ENCODE data around the gene KLHL42. TPM values are rescaled to one million over a fixed set of nuclear protein-coding genes. Genes with fewer than 3 reads are reported as not detected.

KLHL42 gene, protein sequence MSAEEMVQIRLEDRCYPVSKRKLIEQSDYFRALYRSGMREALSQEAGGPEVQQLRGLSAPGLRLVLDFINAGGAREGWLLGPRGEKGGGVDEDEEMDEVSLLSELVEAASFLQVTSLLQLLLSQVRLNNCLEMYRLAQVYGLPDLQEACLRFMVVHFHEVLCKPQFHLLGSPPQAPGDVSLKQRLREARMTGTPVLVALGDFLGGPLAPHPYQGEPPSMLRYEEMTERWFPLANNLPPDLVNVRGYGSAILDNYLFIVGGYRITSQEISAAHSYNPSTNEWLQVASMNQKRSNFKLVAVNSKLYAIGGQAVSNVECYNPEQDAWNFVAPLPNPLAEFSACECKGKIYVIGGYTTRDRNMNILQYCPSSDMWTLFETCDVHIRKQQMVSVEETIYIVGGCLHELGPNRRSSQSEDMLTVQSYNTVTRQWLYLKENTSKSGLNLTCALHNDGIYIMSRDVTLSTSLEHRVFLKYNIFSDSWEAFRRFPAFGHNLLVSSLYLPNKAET
- 10 to 100 TPM; 12.8 to 13.2 TPM for total RNA-seq
- 15.9 TPM for polyA plus RNA-seq (2013, experiment 1 of 2)
- 13.4 TPM for polyA plus RNA-seq (2013, experiment 2 of 2)
- total RNA-seq, result 17.1 to 154 (median 44.6) reads per million in 172 experiments

- peak within 1 kb of the TSS; percentile 80 for H3K4me3 ChIP-seq (ENCODE audit: low read length)
These were observed at the start of gene KLHL42, which contains the start of gene MANSC4 for GRCh38 chr12:27779920-27780611. KLHL42 (plus strand) TSS chr12:27780233; CDS start chr12:27780331, 98 bp downstream. MANSC4 (minus strand) TSS chr12:27780236; CDS start chr12:27771276, 8,960 bp downstream.

DNA sequence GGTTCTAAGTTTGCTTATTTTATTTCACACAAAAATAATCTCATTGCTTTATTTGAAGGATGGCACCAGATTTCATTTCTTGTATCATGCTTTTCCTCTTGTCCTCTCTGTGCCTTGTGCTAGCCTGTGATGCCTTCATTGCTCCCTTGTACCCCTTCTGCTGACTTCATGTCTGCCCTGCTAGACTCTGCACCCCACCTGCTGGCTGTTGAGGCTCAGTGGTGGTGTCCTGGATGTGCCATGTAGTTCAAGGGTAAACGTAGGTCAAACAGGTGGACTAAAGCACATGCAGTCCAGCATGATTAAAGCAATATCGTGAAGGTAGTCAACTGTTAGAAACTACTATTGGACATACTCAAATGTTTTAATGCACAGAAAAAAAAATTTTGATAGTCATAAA lies 47.8 kb upstream of the KLHL42 start:
- H3K4me1 ChIP-seq (ENCODE audit: insufficient read depth, low read length), result no peaks in the 10 kb centered on the region
- H3K4me3 Mint-ChIP-seq, result no peak overlapping the region
- DNase-seq (no peak), ATAC-seq (ENCODE audit: poor library complexity) (no peak)
- H3K36me3 ChIP-seq (ENCODE audit: insufficient read depth, low read length), result peaks cover 46% of the 10 kb centered on the region
- H3K9me3 ChIP-seq (ENCODE audit: control insufficient read depth in 1 of 2, insufficient read depth in 1 of 2, low read length in 2 of 2), result no peaks in the 10 kb centered on the region
- no peaks in the 10 kb centered on the region for H3K4me1 Mint-ChIP-seq (ENCODE audit: low read depth)
- no peak overlapping the region for H3K4me3 ChIP-seq (ENCODE audit: low read length)
- intact Hi-C loops (cut with DNase I, micrococcal nuclease), result loop anchor here (5.0 to 10.0 kb wide), 2 partner anchors 1140 to 1583 kb away; no protein-coding TSS in a partner anchor
- no peaks in the 10 kb centered on the region for H3K27me3 ChIP-seq (ENCODE audit: control insufficient read depth in 1 of 2, insufficient read depth in 2 of 2, low read length in 2 of 2)
- H3K27me3 Mint-ChIP-seq, result no peaks in the 10 kb centered on the region
- CTCF ChIA-PET, result interaction anchor here (0.6 to 2.6 kb wide), 4 partner anchors 13 to 208 kb away, joined by 3 to 12 read pairs (median 8); no protein-coding TSS in a partner anchor
- H3K36me3 Mint-ChIP-seq (ENCODE audit: low read depth), result peaks cover 82% of the 10 kb centered on the region
- TF ChIP-seq, protein P1, sequence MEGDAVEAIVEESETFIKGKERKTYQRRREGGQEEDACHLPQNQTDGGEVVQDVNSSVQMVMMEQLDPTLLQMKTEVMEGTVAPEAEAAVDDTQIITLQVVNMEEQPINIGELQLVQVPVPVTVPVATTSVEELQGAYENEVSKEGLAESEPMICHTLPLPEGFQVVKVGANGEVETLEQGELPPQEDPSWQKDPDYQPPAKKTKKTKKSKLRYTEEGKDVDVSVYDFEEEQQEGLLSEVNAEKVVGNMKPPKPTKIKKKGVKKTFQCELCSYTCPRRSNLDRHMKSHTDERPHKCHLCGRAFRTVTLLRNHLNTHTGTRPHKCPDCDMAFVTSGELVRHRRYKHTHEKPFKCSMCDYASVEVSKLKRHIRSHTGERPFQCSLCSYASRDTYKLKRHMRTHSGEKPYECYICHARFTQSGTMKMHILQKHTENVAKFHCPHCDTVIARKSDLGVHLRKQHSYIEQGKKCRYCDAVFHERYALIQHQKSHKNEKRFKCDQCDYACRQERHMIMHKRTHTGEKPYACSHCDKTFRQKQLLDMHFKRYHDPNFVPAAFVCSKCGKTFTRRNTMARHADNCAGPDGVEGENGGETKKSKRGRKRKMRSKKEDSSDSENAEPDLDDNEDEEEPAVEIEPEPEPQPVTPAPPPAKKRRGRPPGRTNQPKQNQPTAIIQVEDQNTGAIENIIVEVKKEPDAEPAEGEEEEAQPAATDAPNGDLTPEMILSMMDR (IDR thresholded peaks at IDR 0.05), result no peak
- no peak overlapping the region for H3K27ac Mint-ChIP-seq
- POLR2A ChIA-PET, result no interaction called here
- H3K9me3 Mint-ChIP-seq, result no peaks in the 10 kb centered on the region
- no peak overlapping the region for H3K27ac ChIP-seq (ENCODE audit: low read depth in 1 of 2, low read length in 2 of 2)

More at GRCh38 chr12:27779920-27780611, at the start of gene KLHL42, which contains the start of gene MANSC4:
- intact Hi-C loops (cut with DNase I, micrococcal nuclease), result loop anchor here in 1 of 2 experiments (2.0 to 5.0 kb wide), 2 partner anchors 68 to 251 kb away; partner anchors contain the start of gene MRPS35
- Mint-ChIP-seq H3K4me3 (peak within 1 kb of the TSS; percentile 90), H3K36me3 (ENCODE audit: low read depth) (peaks cover 11% of the 10 kb centered on the region), H3K9me3 (no peaks in the 10 kb centered on the region), H3K27ac (peak within 1 kb of the TSS; percentile 80), H3K27me3 (no peaks in the 10 kb centered on the region), H3K4me1 (ENCODE audit: low read depth) (peaks cover 40% of the 10 kb centered on the region)
- Histone ChIP-seq H3K9me3 (ENCODE audit: control insufficient read depth in 1 of 2, insufficient read depth in 1 of 2, low read length in 2 of 2) (no peaks in the 10 kb centered on the region), H3K27ac (ENCODE audit: low read depth in 1 of 2, low read length in 2 of 2) (peak within 1 kb of the TSS in 1 of 2 donors; percentile 22), H3K27me3 (ENCODE audit: control insufficient read depth in 1 of 2, insufficient read depth in 2 of 2, low read length in 2 of 2) (no peaks in the 10 kb centered on the region), H3K4me1 (ENCODE audit: insufficient read depth, low read length) (peaks cover 27% of the 10 kb centered on the region), H3K36me3 (ENCODE audit: insufficient read depth, low read length) (no peaks in the 10 kb centered on the region)
- peak; percentile 81 for ATAC-seq (ENCODE audit: poor library complexity)
- DNase-seq, result peak; percentile 47 to 84 (median 65)
- POLR2A ChIA-PET, result interaction anchor here (0.6 to 2.3 kb wide), 18 partner anchors 8 to 1601 kb away, joined by 3 to 17 read pairs (median 4); partner anchors contain the start of genes CCDC91, ERGIC2 and MRPS35
- CTCF ChIA-PET, result interaction anchor here (1.4 to 2.2 kb wide), 2 partner anchors 9 to 41 kb away, joined by 3 to 9 read pairs; no protein-coding TSS in a partner anchor
- TF ChIP-seq, protein P1 (IDR thresholded peaks at IDR 0.05), result no peak
